GM18909 (cell line): Measurements from ENCODE around the gene CRYBG1.
"Not testable (repeated sequence)": the region's sequence is repeated elsewhere in the genome, so short reads cannot be mapped to it uniquely, and the experiment has no call there.

Experiments used
- ATAC-seq: cut with Tn5 transposase; IDR thresholded peaks from one replicate; pipeline ENCODE4 v1.9.1; 2021; ENCODE audit warnings: mild to moderate bottlenecking; ENCODE audit not compliant: unreplicated experiment, poor library complexity

The CRYBG1 gene

GRCh38 chr6:106373502-106374239, 13.2 kb downstream of the CRYBG1 start:
- no peak for ATAC-seq

GRCh38 chr6:106377061-106377540, 16.6 kb downstream of the CRYBG1 start:
- ATAC-seq: peak; percentile 58

GRCh38 chr6:106379951-106380350, 19.4 kb downstream of the CRYBG1 start:
- no peak for ATAC-seq

- no peak for ATAC-seq
Observed at GRCh38 chr6:106380407-106380806, 19.9 kb downstream of the CRYBG1 start.

- ATAC-seq: no peak
Observed at GRCh38 chr6:106381223-106381622, 20.7 kb downstream of the CRYBG1 start.

- ATAC-seq: no peak
Observed at GRCh38 chr6:106381881-106382280, 21.4 kb downstream of the CRYBG1 start.

- ATAC-seq: no peak
Observed at GRCh38 chr6:106383573-106383972, 23.1 kb downstream of the CRYBG1 start.

GRCh38 chr6:106385530-106385929, 25.0 kb downstream of the CRYBG1 start:
- no peak for ATAC-seq

GRCh38 chr6:106387875-106388274, 27.4 kb downstream of the CRYBG1 start:
- ATAC-seq: no peak

GRCh38 chr6:106390088-106390487, 29.6 kb downstream of the CRYBG1 start:
- no peak for ATAC-seq

- no peak for ATAC-seq
Observed at GRCh38 chr6:106396426-106397220, 36.1 kb downstream of the CRYBG1 start.

- no peak for ATAC-seq
Observed at GRCh38 chr6:106397431-106397830, 36.9 kb downstream of the CRYBG1 start.

GRCh38 chr6:106398621-106399020, 38.1 kb downstream of the CRYBG1 start:
- no peak for ATAC-seq

- not testable (repeated sequence) for ATAC-seq
Observed at GRCh38 chr6:106405044-106405443, 44.5 kb downstream of the CRYBG1 start.

- no peak for ATAC-seq
Observed at GRCh38 chr6:106411056-106411455, 50.5 kb downstream of the CRYBG1 start.

GRCh38 chr6:106411643-106412200, 51.2 kb downstream of the CRYBG1 start:
- ATAC-seq: no peak

GRCh38 chr6:106413016-106413415, 52.5 kb downstream of the CRYBG1 start:
- no peak for ATAC-seq

GRCh38 chr6:106413722-106414121, 53.2 kb downstream of the CRYBG1 start:
- no peak for ATAC-seq

GRCh38 chr6:106415921-106416320, 55.4 kb downstream of the CRYBG1 start:
- no peak for ATAC-seq

- no peak for ATAC-seq
Observed at GRCh38 chr6:106417572-106418147, 57.1 kb downstream of the CRYBG1 start.
